IMR-90 (cell line): Measurements from ENCODE around the gene FXN.

Source experiments
- BHLHE40 ChIP-seq: fragments of 150-350 bp; IDR thresholded peaks from 2 replicates; pipeline ENCODE4 v1.6.1; 2016; ENCODE audit warnings: mild to moderate bottlenecking, low read depth, low read length
- CEBPB ChIP-seq: IDR thresholded peaks from 2 replicates; pipeline ENCODE4 v1.6.1; 2012; ENCODE audit warnings: low read depth, low read length, improper control_type of control experiment
- CHD1 ChIP-seq: IDR thresholded peaks from 2 replicates; pipeline ENCODE4 v1.6.1; 2012; ENCODE audit warnings: low read depth, low read length, improper control_type of control experiment
- CTCF ChIP-seq: conservative IDR thresholded peaks from 2 replicates; pipeline ENCODE4 v1.5.1; 2012; ENCODE audit warnings: mild to moderate bottlenecking, low read depth, low read length, improper control_type of control experiment
- ELK1 ChIP-seq: fragments of 150-350 bp; IDR thresholded peaks from 2 replicates; pipeline ENCODE4 v1.6.1; 2016; ENCODE audit warnings: low read depth, mild to moderate bottlenecking, low read length, moderate library complexity, borderline replicate concordance
- MAFK ChIP-seq: IDR thresholded peaks from 2 replicates; pipeline ENCODE4 v1.6.1; 2012; ENCODE audit warnings: low read depth, low read length, improper control_type of control experiment
- NFE2L2 ChIP-seq: fragments of 150-350 bp; IDR thresholded peaks from 2 replicates; pipeline ENCODE4 v1.6.1; 2016; ENCODE audit warnings: low read depth, mild to moderate bottlenecking, low read length
- POLR2A ChIP-seq: IDR thresholded peaks from 2 replicates; pipeline ENCODE4 v1.6.1; 2012; ENCODE audit warnings: mild to moderate bottlenecking, low read depth, low read length
- RAD21 ChIP-seq: IDR thresholded peaks from 2 replicates; pipeline ENCODE4 v1.6.1; 2012; ENCODE audit warnings: low read length, improper control_type of control experiment
- RCOR1 ChIP-seq: IDR thresholded peaks from 2 replicates; pipeline ENCODE4 v1.6.1; 2012; ENCODE audit warnings: mild to moderate bottlenecking, low read length, improper control_type of control experiment; ENCODE audit not compliant: insufficient replicate concordance
- RFX5 ChIP-seq: IDR thresholded peaks from 2 replicates; pipeline ENCODE4 v1.8.0; 2012; ENCODE audit warnings: low read depth, mild to moderate bottlenecking, low read length, moderate library complexity
- TF ChIP-seq, protein P1 (sequence below): fragments of 150-350 bp; IDR thresholded peaks from 2 replicates; pipeline ENCODE4 v1.6.1; 2017; ENCODE audit warnings: mild to moderate bottlenecking, antibody characterized with exemption, low read length, low read depth

DNA sequence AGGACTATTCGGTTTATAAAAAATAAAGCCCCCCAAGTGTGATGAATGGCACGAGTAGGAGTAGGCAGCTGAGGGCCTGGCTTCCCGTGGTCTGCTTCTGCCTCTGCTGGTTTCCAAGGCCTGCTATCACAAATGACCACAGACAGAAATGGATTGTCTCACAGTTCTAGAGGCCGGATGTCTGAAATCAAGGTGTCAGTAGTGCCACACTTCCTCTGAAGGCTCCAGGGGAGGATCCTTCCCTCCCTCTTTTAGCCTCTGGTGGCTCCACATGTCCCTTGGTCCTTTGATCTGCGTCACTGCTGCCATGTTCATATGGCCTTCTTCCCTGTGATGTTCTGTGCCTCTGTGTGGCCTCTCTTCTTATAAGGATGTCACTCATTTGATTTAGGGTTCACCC, 36.7 kb upstream of the FXN start:
- TF ChIP-seq CTCF (no peak), POLR2A (no peak), RCOR1 (no peak), RAD21 (no peak), CHD1 (no peak), CEBPB (no peak), RFX5 (no peak), BHLHE40 (no peak), NFE2L2 (no peak), MAFK (no peak), ELK1 (no peak)
- TF ChIP-seq, protein P1, sequence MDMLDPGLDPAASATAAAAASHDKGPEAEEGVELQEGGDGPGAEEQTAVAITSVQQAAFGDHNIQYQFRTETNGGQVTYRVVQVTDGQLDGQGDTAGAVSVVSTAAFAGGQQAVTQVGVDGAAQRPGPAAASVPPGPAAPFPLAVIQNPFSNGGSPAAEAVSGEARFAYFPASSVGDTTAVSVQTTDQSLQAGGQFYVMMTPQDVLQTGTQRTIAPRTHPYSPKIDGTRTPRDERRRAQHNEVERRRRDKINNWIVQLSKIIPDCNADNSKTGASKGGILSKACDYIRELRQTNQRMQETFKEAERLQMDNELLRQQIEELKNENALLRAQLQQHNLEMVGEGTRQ = no peak
